Renal cortical epithelial cell (primary cell): ENCODE measurements around the gene METTL5. TPM values are rescaled to one million over a fixed set of nuclear protein-coding genes. Genes with fewer than 3 reads are reported as not detected.
A peak's percentile ranks its signal among the peaks of the same experiment; 100 is the strongest.
"Not testable (repeated sequence)": the region's sequence is repeated elsewhere in the genome, so short reads cannot be mapped to it uniquely, and the experiment has no call there.

Source experiments
- DNase-seq: peaks from one replicate; pipeline ENCODE4 v3.0.0-alpha.2; 2011; ENCODE audit warnings: low read depth
- total RNA-seq: library from RNA; depleted of rRNA; stranded (reverse); fragments of >200 nt; gene quantifications from 2 replicates; pipeline ENCODE4 v1.2.3, GENCODE V29; 2014

The METTL5 gene
- total RNA-seq, 1 donor from 2014 or later, result 55.3 TPM

DNA sequence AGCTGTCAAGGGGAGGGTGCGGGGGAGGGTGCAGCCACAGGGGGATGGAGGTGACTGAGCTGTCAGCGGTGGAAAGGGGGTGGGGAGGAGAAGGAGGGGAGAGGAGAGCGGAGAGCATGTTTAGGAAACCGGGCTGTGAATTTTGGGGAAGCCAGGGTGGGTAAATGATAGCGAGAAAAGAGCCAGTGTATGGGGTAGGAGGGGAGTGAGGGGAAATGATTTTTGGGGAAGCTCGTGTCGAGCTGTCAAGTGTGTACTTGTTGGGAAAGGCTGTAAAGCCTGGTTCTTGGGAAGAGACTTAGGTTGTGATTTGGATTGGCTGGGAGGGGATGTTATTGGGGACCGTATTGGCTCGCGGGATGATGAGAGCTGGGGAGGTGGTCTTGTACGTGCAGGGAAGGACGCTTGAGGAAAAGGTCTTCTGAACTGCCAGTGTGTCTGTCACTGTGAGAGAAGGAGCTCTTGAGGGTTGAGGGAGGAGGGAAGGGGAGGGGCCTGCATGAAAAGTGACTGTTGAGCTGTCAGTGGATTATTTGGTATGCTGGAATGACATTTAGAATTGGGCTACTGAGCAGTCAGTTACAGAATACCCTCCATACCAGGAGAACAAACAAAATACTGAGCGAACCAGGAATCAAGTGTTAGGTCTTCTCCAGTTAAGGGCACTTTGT, 3.6 kb upstream of the METTL5 start:
- peak; percentile 69 for DNase-seq

GRCh38 chr2:169827272-169828140, 2.8 kb upstream of the METTL5 start, which contains the start of gene UBR3:
Gene UBR3 (plus strand): TSS chr2:169827454. CDS start chr2:169827508, 54 bp downstream.
- peak; percentile 77 for DNase-seq

DNA sequence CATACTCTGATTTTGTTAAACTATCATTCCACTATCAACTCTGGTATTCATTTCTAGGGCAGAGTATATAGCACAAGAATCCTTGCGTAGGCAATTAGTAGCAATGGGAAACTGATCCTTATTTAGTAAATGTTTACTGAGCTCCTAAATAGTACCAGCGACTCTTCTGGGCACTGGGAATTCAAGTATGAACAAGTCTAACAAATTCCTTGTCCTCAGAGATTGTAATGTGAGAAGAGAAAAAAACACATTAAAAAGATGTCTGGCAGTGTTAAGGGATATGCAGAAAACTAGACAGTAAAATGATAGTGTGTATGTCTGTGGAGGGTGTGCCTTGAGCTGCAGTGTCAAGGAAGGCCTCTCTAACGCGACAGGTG, 721 bp downstream of the METTL5 start:
- DNase-seq, result no peak

- DNase-seq, result no peak
Measured at GRCh38 chr2:169822785-169823392, 1.8 kb downstream of the METTL5 start.

DNA sequence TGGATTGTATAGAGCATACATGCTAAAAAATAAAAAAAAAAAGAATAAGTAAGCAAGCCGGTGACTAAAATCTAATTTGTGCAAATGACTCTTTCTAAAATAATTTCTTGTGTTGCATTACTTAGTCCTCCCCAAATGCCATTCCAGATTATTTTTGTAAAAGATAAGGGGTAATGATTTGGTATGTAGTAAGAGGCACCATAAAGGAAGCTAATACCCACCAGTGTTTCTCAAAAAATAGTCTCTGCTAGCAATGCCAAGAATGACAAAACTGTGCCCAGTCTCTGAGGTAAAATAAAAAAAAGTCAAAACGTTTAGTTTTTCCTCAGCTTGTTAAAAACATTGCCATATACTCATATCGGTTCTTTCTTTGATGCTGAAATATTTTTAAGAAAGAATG, 2.7 kb downstream of the METTL5 start:
- no peak for DNase-seq

- peak; percentile 89 for DNase-seq
Measured at GRCh38 chr2:169820101-169820500, 4.6 kb downstream of the METTL5 start.

DNA sequence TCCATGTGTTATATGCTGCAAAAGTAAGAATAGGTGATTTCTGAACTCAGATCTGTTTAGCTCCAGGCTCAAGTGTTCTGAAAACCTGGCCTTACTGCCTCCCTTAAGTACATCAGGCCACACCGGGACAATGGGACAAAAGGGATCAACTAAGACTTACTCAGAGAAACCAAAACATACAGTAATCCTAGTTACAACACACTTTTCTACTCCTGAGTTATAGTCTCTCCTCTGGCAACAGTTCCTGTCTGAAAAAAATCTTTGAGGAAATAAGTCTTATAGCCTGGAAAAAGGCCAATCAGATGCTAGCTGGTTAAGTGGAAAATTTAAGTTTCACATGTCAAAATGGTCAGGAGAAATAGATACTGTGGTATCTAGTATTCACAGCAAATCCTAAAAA, 5.6 kb downstream of the METTL5 start:
- peak; percentile 39 for DNase-seq

DNA sequence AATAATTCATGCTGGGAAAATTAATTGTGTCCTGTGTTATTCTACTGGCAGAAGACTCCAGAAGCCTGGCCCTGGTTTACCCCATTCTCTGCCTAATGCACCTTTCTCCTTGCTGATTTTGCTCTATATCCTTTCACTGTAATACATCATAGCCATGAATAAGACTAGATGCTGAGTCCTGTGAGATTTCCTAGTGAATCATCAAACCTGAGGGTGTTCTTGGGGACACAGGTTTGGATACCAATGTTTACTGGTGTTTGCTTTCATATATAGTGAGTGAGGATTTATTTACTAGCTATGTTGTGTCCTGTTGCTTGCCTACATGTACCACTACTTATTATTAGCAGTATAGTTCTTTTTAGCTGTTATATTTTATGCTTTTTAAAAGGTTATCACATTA, 6.5 kb downstream of the METTL5 start:
- peak; percentile 46 for DNase-seq

DNA sequence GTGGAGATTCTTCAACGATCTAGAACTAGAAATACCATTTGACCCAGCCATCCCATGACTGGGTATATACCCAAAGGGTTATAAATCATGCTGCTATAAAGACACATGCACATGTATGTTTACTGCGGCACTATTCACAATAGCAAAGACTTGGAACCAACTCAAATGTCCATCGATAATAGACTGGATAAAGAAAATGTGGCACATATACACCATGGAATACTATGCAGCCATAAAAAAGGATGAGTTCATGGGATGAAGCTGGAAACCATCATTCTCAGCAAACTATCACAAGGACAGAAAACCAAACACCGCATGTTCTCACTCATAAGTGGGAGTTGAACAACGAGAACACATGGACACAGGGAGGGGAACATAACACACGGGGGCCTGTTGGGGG, 7.3 kb downstream of the METTL5 start:
- DNase-seq, result not testable (repeated sequence)

DNA sequence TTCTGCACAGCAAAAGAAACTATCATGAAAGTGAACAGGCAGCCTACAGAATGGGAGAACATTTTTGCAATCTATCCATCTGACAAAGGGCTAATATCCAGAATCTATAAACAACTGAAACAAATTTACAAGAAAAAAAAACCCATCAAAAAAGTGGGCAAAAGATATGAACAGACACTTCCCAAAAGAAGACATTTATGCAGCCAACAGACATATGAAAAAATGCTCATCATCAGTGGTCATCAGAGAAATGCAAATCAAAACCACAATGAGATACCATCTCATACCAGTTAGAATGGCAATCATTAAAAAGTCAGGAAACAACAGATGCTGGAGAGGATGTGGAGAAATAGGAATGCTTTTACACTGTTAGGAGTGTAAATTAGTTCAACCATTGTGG, 7.7 kb downstream of the METTL5 start:
- DNase-seq, result not testable (repeated sequence)

DNA sequence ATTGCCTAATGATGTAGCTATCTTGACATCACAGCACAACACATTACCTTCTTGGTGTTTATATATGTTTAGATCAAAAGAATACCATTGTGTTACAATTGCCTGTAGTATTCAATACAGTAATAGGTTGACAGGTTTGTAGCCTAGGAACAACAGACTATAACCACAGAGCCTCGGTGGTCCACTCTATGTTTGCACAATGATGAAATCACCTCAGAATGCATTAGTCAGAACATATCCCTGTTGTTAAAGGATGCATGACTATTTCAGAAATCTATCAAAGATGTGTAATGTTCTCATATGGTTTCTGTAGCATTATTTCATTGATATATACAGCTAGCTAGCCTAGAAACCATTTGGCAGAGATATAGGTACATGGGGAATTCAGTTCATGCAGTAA, 8.9 kb downstream of the METTL5 start:
- DNase-seq, result peak; percentile 91

DNA sequence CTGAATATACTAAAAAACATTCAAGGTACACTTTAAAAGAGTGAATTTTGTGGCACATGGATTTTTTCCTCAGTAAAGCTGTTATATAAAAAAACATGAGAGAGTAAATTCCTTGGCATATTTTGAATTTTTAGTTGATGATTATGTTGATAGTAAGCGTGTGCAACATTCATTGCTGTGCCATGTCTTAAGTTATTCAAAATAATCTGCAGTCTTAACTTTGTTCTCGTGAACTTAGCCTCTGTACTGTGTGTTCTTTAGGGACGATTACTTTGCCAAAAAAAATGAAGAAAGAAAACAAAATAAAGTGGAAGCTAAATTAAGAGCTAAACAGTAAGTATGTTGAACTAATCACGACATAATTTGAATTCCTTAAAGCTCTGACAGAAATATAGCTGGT, 16.5 kb downstream of the METTL5 start:
- no peak for DNase-seq

GRCh38 chr2:169806586-169806985, 18.1 kb downstream of the METTL5 start:
- no peak for DNase-seq

DNA sequence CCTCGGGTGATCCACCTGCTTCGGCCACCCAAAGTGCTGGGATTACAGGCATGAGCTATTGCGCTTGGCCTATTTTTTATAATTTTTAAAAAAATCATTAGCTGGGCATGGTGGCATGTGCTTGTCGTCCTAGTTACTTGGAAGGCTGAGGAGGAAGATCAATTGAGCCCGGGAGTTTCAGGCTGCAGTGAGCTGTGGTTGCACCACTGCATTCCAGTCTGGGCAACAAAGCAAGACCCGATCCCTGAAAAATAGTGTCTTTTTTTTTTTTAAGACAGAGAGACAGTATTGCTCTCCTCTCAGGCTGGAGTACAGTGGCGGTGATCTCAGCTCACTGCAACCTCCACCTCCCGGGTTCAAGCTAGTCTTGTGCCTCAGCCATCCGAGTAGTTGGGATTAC, 21.2 kb downstream of the METTL5 start:
- DNase-seq, result no peak

DNA sequence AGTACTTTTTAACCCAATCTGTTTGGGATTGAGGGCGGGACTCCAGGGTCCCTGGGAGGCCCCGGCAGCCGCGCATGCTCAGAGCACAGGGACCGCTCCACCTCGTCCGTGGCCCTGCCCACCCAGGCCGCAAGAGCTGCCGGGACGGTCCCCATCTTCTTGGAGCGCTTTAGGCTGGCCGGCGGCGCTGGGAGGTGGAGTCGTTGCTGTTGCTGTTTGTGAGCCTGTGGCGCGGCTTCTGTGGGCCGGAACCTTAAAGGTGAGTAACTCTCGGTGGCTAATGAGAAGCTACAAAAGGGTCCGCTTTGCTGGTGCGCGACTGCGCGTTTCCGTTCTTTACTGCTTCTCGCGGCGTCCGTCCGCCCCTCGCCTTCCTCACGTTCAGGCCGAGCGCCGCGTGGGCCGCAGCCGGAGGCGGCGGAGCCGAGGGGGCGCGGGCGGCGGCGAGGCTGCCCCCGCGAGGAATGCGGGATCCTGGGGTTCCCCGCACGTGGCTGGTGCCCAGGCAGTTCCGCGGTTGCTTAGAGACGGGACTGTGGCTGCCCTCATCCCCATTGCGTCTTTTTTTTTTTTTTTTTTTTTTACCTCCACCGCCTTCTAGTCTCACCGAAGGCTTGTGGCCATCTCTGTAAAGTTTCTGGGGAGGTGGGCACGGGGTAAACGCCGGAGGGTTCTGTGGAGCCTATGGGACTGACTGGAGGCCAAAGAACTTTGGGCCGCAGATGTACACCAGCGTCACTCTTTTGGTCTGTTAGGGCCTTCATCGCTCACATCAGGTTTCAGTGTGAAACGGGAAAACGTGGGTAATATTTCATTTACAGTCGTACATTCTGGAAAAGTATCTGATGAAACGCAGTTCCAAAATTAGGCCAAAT, 25.8 kb downstream of the METTL5 start, which contains the start of gene SSB:
Gene SSB (plus strand): TSS at position 154 of the 875 bp plus-strand sequence. CDS start 2,090 bp downstream, outside the sequence.
- peak; percentile 86 for DNase-seq

DNA sequence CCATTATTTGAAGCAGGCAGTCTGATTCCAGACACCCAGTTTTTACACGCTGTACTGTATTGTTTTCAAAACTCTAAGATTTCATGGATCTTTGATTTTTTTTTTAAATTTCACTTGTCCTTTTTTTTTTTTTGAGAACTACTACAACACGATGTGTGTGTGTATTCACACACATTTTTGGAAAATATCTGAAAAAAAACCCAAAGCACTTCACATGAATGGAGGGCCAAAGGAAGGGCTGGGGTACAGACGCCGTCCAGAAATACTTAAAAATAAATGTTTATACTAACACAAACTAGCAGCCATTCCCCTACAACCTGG, 26.3 kb downstream of the METTL5 start:
- no peak for DNase-seq

- DNase-seq, result no peak
Measured at GRCh38 chr2:169797601-169798000, 27.1 kb downstream of the METTL5 start.

DNA sequence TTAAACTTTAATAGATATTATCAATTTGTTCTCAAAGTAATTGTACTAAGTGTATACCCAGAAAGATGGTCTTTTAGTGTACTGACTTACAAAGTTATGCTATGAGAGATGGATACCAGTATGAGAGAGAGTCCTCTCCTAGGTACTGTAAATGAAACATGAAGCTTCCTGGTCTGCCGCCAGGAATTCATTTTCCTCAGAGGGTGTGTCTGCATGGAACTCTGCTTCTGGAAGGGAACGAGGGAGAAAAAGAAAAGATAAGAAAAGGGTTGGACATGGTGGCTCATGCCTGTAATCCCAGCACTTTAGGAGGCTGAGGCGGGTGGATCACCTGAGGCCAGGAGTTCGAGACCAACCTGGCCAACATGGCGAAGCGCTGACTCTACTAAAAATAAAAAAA, 28.3 kb downstream of the METTL5 start:
- DNase-seq, result no peak

DNA sequence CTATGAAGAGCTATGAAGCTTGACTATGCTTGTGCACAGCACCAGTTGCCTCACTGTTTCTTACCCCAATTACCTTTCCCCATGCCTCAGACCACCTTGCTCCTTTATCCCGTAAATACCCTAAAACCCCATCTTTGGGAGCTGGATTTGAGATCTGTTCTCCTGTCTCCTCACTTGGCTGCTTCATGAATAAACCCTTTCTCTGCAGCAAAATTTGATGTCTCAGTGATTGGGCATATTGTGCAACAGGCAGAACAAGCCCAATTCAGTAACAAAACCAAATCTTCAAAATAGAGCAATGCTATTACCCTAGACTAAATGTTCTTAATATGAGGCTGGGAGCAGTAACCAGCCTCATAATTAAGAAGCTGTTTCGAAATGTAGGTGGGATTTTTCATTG, 29.5 kb downstream of the METTL5 start:
- no peak for DNase-seq

GRCh38 chr2:169790581-169790980, 34.1 kb downstream of the METTL5 start:
- no peak for DNase-seq

- no peak for DNase-seq
Measured at GRCh38 chr2:169782513-169782912, 42.2 kb downstream of the METTL5 start.
